Measurements from ENCODE around the gene KIR2DL1. TPM values are rescaled to one million over a fixed set of nuclear protein-coding genes. Genes with fewer than 3 reads are reported as not detected.

KIR2DL1 gene
- total RNA-seq: not detected in 2 replicates

DNA sequence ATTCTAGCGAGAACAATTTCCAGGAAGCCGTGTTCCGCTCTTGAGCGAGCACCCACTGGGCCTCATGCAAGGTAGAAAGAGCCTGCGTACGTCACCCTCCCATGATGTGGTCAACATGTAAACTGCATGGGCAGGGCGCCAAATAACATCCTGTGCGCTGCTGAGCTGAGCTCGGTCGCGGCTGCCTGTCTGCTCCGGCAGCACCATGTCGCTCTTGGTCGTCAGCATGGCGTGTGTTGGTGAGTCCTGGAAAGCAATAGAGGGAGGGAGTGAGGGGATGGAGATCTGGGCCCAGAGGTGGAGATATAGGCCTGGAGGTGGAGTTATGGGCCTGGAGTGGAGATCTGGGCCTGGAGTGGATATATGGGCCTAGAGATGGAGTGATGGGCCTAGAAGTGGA lies at the start of gene KIR2DL1:
KIR2DL1 (plus strand) TSS at position 148 of the 400 bp plus-strand sequence; CDS start at position 206, 58 bp downstream.

DNA sequence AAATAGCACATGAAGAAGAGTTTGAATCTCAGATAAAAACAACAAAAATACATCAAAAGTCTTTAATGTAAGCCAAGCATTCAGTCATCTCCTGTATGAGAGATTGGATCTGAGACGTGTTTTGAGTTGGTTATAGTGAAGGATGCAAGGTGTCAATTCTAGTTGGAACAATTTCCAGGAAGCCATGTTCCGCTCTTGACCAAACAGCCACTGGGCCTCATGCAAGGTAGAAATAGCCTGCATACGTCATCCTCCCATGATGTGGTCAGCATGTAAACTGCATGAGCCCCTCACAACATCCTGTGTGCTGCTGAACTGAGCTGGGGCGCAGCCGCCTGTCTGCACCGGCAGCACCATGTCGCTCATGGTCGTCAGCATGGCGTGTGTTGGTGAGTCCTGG lies 45.5 kb upstream of the KIR2DL1 start, which contains the start of gene KIR3DL3:
KIR3DL3 (plus strand) TSS at position 301 of the 400 bp plus-strand sequence; CDS start at position 356, 55 bp downstream.

DNA sequence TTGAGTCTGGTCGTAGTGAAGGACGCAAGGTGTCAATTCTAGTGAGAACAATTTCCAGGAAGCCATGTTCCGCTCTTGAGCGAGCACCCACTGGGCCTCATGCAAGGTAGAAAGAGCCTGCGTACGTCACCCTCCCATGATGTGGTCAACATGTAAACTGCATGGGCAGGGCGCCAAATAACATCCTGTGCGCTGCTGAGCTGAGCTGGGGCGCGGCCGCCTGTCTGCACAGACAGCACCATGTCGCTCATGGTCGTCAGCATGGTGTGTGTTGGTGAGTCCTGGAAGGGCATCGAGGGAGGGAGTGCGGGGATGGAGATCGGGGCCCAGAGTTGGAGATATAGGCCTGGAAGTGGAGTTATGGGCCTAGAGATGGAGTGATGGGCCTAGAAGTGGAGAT lies 31.3 kb upstream of the KIR2DL1 start, which contains the start of gene KIR2DL3:
KIR2DL3 (plus strand) TSS at position 208 of the 400 bp plus-strand sequence; CDS start at position 241, 33 bp downstream.

DNA sequence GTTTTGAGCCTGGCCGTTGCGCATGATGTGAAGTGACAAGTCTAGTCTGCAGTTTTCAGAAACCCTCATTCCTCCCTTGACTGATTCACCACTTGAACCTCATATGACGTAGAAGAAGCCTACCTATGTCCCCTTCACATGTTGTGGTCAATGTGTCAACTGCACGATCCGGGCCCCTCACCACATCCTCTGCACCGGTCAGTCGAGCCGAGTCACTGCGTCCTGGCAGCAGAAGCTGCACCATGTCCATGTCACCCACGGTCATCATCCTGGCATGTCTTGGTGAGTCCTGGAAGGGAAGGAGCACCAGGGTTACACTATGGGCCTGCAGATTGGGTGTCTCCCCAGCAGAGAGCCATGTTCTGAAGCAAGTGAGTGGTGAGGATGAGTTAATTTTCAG lies 33.8 kb downstream of the KIR2DL1 start, which contains the start of gene KIR2DL4:
KIR2DL4 (plus strand) TSS at position 201 of the 400 bp plus-strand sequence; CDS start at position 243, 42 bp downstream.

DNA sequence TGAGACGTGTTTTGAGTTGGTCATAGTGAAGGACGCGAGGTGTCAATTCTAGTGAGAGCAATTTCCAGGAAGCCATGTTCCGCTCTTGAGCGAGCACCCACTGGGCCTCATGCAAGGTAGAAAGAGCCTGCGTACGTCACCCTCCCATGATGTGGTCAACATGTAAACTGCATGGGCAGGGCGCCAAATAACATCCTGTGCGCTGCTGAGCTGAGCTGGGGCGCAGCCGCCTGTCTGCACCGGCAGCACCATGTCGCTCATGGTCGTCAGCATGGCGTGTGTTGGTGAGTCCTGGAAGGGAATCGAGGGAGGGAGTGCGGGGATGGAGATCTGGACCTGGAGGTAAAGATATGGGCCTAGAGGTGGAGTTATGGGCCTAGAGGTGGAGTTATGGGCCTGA lies 46.7 kb downstream of the KIR2DL1 start, which contains the start of gene KIR3DL1:
KIR3DL1 (plus strand) TSS at position 218 of the 400 bp plus-strand sequence.

DNA sequence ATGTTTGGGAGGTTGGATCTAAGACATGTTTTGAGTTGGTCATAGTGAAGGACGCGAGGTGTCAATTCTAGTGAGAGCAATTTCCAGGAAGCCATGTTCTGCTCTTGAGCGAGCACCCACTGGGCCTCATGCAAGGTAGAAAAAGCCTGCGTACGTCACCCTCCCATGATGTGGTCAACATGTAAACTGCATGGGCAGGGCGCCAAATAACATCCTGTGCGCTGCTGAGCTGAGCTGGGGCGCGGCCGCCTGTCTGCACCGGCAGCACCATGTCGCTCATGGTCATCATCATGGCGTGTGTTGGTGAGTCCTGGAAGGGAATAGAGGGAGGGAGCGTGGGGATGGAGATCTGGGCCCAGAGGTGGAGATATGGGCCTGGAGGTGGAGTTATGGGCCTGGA lies 62.9 kb downstream of the KIR2DL1 start, which contains the start of gene KIR2DS4:
KIR2DS4 (plus strand) TSS at position 181 of the 400 bp plus-strand sequence.

Other genes with a start within 250 kb of the KIR2DL1 start
- gene LILRA2, start 196.0 kb upstream of the KIR2DL1 start, total RNA-seq: not detected in 2 replicates
- not detected in 2 replicates for gene LILRA1, start 176.2 kb upstream of the KIR2DL1 start, total RNA-seq
- under 0.01 TPM in 2 replicates for gene LILRB1, start 139.3 kb upstream of the KIR2DL1 start, total RNA-seq
- gene LILRB4, start 106.8 kb upstream of the KIR2DL1 start, total RNA-seq: not detected in 2 replicates
- gene KIR3DL3, start 45.4 kb upstream of the KIR2DL1 start, total RNA-seq: not detected in 2 replicates
- not detected in 2 replicates for gene KIR2DL3, start 31.3 kb upstream of the KIR2DL1 start, total RNA-seq
- not detected in 2 replicates for gene KIR2DL4, start 33.8 kb downstream of the KIR2DL1 start, total RNA-seq
- not detected in 2 replicates for gene KIR3DL1, start 46.7 kb downstream of the KIR2DL1 start, total RNA-seq
- gene KIR2DS4, start 62.9 kb downstream of the KIR2DL1 start, total RNA-seq: not detected in 2 replicates
- gene KIR3DL2, start 80.7 kb downstream of the KIR2DL1 start, total RNA-seq: not detected in 2 replicates
- gene FCAR, start 104.4 kb downstream of the KIR2DL1 start, total RNA-seq: not detected in 2 replicates
- not detected in 2 replicates for gene NCR1, start 136.4 kb downstream of the KIR2DL1 start, total RNA-seq
- not detected in 2 replicates for gene NLRP7, start 177.7 kb downstream of the KIR2DL1 start, total RNA-seq
- gene NLRP2, start 196.6 kb downstream of the KIR2DL1 start, total RNA-seq: 0.77 and 2.3 TPM in 2 replicates